SH-SY5Y (cell line): ENCODE data around the gene URI1.

ENCODE experiments used
- GATA2 ChIP-seq: IDR thresholded peaks from 2 replicates; pipeline ENCODE4 v1.6.1; 2011; ENCODE audit warnings: mild to moderate bottlenecking, low read depth, low read length
- GATA3 ChIP-seq: IDR thresholded peaks from 2 replicates; pipeline ENCODE4 v1.6.1; 2011; ENCODE audit warnings: low read depth, mild to moderate bottlenecking, low read length, moderate library complexity

Gene URI1

DNA sequence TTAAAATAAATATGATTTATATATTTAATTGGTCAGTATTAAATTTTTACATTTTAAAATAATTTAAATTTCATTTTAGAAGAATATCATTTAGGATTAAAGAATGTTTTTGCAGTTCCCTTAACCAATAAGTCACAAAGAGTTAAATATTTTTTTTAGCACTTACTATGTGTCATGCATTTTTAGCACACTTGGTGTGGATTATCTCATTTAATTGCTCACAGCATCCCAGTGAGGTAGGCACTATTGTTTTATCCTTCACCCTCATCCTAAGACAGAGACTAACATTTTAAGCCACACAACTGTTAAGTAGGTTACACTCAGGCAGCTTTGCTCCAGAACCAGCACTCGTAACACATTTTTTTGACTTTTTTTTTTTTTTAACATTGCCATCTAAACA lies 78.2 kb downstream of the URI1 start:
- TF ChIP-seq GATA2 = no peak
- TF ChIP-seq GATA3 = no peak

DNA sequence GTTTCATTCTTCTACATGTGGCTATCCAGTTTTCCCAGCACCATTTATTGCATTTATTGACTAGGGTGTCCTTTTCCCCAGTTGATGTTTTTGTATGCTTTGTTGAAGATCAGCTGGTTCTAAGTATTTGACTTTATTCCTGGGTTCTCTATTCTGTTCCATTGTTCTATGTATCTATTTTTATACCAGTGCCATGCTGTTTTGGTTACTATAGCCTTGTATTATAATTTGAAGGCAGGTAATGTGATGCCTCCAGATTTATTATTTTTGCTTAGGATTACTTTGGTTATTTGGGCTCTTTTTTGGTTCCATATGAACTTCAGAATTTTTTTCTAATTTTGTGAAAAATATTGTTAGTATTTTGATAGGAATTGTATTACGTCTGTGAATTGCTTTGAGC lies 80.6 kb downstream of the URI1 start:
- TF ChIP-seq GATA3 = no peak
- no peak for TF ChIP-seq GATA2

DNA sequence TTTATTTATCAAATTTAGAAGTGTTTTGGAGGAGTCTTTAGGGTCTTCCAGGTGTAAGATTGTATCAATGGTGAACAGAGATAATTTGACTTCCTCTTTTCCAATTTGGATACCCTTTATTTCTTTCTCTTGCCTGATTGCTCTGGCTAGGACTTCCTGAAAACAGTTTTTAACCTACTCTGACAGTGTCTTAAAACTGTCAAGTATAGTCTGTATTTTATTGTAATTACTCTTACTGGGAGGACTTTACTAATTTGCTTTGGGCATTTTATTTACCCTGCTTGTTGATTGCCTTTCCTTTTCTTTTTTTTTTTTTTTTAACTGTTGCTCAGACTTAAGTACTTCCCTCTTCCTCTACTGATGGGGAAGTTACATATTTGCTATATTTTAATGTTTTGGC lies 81.3 kb downstream of the URI1 start:
- TF ChIP-seq GATA2 (no peak), GATA3 (no peak)

DNA sequence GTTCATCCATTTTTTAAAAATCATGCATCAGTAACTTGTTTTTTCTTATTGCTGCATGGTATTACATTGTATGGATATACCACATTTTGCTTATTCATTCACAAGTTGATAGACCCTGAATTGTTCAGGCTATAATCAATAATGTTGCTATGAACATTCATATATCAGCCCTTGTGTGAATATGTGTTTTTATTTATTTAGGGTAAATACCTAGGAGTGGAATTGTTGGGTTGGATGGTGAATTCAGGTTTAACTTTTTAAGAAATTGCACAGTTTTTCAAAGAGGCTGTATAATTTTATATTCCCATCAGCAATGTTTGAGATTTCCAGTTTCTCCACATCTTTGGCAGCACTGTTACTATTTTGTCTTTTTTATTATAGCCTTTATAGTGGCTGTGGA lies 82.1 kb downstream of the URI1 start:
- no peak for TF ChIP-seq GATA2
- TF ChIP-seq GATA3 = no peak

DNA sequence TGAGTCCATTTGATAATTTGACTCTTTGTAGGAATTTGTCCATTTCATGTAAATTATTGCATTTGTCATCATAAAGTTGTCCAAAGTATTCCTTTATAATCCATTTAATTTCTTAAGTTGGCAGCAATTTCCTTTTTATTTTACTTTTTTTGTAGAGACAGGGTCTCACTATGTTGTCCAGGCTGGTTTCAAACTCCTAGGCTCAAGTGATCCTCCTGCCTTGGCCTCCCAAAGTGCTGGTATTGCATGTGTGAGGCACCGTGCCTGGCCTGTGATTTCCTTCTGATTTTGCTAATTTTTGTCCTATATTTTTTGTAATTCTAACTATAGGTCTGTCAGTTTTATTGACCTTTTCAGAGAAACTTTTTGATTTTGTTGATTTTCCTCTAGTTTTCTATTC lies 84.9 kb downstream of the URI1 start:
- TF ChIP-seq GATA2 (no peak), GATA3 (no peak)

DNA sequence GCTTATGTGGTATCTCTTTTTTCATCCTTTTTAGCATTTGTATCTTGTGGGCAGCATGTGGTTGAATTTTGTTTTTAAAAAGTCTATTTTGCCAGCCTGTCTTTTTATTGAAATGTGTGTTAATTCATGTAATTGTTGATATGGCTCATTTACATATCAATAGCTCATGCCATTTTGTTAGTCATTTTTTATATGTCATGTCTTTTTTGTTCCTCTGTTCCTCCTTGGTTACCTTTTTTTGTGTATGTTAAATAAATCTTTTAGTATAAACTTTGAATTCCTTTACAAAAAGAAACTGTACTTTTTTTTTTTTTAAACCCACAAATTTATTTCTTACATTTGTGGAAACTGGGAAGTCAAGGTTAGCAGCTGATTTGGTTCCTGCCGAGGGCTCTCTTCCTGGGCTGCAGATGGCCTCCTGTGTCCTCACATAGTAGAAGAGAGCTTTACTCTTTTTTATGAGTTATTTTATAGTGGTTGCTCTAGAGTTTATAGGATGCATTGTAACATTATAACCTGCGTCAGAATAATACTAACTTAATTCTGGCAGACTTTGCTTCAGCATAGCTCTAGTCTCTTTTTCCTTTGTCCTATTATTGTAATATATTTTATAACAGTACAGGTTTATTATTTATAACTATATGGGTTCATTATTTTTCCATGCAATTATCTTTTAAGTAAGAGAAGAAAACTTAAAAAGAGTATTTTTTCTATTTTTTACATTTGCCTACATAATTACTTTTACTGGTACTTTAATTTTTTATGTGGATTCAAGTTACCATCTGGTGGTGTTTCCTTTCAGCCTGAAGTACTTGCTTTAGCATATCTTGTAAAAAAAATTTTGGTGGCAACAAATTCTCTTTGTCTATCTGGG lies 86.3 kb downstream of the URI1 start:
- TF ChIP-seq GATA2 = no peak
- TF ChIP-seq GATA3 = no peak

DNA sequence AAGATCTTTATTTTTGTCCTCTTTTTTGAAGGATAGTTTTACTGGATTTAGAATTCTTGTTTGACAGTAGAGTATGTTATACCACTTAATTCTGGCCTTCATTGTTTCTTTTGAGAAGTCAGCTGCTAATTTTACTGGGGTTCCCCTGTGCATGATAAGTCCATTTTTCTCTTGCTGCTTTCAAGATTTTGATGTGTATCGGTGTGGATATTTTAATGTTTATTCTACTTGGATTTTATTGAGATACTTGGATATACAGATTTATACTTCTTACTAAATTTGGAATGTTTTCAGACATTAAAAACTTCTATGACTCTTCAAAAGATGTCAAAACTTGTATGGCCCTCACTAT lies 86.9 kb downstream of the URI1 start:
- no peak for TF ChIP-seq GATA3
- TF ChIP-seq GATA2 = no peak

DNA sequence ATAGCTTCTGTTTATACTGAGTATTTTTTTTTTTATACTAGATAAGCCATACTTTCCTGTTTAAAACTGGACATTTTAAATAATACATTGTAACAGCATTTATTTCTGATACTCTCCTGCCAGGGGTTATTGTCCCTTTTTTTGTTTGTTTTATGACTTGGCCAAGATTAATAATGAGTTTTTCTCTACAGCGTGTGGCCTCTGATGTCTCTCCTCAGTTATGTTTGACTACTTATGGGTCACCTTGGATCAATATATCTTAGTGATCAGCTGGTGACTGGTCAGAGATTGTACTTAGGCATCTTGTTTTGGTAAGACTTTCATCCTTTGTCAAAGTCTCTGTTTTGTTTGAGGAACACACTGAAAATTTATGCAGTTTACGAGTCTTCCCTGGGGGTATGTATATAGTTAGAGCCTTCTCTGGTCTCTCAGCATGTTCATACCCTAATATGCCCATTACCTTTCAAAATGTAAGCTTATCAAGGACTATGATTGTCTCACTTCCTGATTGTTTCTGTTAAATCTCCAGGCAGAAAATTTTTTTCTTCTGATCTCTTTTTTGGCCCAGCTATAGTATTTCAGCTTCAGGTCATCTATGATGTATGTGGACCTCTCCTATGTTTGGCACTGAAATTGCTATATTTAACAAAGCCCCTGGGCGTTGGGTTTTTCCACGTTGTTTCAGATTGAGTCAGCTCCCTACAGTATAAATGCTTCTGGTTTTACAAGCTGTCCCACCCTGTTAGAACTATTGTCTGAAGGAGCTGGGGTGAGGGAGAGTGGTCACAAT lies 87.9 kb downstream of the URI1 start:
- TF ChIP-seq GATA2 (no peak), GATA3 (no peak)

DNA sequence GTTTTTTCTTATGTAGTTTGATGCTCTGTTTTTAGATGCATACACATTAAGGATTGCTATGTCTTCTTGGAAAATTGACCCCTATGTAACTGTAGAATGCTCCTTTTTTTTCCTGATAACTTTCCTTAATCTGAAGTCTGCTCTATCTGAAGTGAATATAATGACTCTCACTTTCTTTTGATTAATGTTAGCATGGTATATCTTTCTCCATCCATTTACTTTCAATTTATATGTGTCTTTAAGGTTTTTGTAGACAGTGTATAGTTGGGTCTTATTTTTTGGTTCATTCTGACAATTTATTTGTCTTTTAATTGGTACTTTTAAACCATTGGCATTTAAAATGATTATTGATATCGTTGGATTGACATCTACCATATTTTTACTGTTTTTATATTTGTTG lies 92.3 kb downstream of the URI1 start:
- TF ChIP-seq GATA3 = no peak
- no peak for TF ChIP-seq GATA2

DNA sequence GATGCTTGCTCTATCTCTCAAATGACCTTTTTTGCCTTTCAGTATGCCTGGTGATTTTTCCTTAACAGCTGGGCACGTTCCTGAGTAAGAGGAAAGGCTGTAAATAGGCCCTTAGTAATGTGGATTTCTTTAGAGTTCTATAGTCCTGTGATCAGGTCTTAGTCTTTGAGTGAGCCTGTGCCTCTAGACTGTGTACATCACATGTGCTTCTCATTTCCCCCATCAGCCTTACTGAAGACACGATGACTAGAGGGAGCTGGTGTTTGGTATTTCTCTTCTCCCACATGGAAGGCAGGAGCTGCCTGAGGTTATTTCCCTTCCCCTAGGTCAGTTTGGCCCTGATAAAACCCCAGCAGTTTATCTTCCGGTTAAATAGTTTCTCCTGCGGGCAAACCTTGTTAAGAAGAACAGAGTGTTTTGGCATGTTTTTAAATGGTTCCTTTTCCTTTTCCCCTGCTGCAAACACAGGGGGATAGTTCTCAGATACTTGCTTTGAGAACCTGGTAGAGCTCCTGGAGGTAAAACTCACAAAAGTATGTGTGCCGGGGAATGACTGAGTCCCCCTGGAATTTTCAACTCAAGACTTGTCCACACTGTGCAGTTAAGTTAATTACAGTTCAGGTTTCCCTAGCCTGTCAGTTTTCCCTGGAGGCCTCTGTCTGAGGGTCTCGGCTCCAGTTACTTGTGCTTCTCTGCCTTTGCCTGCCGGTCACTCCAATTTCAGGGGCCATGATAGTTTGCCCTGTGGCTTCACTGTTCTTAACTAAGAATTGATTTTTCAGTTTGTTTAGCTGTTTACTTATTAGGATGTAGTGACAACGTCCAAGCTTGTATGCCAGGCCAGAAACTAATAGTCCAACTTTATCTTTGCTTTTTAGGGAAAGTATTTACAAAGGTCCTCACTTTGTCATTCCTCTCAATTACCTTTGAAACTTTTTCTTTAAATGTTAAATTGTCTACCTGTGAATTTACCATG lies 94.4 kb downstream of the URI1 start:
- TF ChIP-seq GATA2 = no peak
- TF ChIP-seq GATA3 = no peak

DNA sequence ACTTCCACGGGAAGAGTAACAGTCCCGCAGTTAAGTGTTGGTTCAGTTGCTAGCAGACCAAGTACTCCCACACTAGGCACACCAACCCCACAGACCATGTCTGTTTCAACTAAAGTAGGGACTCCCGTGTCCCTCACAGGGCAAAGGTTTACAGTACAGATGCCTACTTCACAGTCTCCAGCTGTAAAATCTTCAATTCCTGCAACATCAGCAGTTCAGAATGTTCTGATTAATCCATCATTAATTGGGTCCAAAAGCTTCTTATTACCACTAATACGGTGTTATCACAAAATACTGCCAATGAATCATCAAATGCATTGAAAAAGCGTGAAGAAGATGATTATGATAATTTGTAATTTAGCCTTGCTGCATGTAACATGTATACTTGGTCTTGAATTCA lies 95.8 kb downstream of the URI1 start:
- no peak for TF ChIP-seq GATA2
- no peak for TF ChIP-seq GATA3

DNA sequence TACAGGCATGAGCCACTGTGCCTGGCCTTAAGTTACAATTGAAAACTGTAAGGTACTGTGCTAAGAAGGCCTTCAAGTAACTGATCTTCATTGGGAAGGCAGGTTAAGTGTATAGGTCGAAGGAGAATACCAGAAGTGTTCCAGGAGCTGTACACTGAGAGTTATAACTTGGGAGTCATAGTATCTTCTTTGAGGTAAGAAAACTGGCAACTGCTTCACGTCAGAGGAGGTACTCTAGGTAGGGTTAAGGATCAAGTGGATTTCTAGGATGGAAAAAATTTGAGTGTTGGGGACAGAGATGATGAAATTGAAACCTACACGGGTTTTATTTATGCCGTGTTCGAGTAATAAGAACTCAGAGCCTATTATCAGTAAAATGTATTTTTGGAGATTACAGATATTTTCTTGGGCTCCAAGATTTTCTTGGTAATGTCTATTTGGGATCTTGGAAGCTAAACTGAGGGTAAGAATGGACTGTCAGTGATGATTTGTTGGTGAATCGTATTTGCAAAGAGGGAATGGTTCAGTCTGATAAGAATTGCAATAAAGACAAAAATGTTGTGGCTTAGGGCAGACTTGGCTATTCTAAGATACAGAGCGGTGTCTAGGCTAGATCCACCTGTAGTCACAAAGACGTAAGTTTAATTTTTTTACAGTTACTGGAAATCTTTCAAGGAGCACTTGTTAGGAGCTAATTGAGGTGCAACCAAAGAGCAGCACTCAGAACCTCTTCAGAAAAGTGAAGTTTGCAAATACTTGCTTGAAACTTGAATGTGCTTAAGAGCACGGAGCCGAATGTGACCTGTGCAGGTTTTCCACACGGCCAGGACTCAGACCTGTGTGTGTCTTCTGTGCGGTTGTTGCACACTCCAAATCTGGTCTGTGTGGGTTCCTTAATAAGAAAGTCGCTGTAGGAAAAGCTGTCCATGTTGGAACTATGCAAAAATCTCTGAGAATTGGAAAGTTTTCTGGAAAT lies 102.5 kb downstream of the URI1 start:
- TF ChIP-seq GATA2 = no peak
- TF ChIP-seq GATA3 = no peak

DNA sequence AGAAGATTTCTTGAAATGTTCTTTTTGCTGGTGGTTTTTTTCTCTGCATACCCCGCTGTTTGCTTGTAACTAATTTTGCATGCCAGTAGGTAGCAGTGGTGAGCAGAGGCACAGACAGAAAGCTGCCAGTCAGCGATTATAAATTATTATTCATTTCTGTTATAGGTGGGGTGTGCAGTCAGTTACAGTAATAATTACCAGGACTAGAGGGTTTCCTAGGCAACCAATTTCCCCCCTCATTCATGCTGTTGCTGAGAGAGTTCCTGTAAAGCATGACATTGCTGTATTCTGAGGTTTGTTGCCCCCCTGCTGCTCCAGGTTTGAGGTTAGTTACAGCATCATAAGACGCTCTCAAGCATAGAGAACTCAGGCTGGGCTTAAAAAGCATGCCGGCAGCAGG lies 104.5 kb downstream of the URI1 start:
- TF ChIP-seq GATA3 = no peak
- no peak for TF ChIP-seq GATA2
